ENCODE measurements around the gene AKAP6.

The AKAP6 gene

DNA sequence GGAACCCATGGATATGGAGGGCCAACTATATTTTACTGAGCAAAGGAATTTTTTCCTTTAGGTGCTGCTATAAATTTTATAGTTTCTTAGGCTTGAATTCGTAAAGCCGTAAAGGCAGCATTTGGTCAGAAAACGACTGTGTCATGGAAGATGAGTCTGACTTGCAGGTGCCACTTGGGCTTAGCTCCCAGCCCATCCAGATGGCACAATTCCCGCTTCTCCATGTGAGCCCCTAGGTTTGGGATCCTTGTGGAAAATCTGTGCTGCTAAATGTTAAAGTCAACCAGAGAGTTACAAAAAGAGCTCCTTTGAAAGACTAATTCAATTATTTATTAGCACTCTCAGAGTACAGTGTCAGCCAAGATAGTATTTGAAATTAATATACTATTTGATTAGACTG is 489.5 kb downstream of the AKAP6 start:
- no peak for DNase-seq (ENCODE audit: low read depth)
- TF ChIP-seq, protein P1, sequence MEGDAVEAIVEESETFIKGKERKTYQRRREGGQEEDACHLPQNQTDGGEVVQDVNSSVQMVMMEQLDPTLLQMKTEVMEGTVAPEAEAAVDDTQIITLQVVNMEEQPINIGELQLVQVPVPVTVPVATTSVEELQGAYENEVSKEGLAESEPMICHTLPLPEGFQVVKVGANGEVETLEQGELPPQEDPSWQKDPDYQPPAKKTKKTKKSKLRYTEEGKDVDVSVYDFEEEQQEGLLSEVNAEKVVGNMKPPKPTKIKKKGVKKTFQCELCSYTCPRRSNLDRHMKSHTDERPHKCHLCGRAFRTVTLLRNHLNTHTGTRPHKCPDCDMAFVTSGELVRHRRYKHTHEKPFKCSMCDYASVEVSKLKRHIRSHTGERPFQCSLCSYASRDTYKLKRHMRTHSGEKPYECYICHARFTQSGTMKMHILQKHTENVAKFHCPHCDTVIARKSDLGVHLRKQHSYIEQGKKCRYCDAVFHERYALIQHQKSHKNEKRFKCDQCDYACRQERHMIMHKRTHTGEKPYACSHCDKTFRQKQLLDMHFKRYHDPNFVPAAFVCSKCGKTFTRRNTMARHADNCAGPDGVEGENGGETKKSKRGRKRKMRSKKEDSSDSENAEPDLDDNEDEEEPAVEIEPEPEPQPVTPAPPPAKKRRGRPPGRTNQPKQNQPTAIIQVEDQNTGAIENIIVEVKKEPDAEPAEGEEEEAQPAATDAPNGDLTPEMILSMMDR (IDR thresholded peaks at IDR 0.05; ENCODE audit: low read depth, low read length, missing control alignments): no peak
- no peak overlapping the region for H3K4me3 ChIP-seq (ENCODE audit: low read depth, low read length)
- in situ Hi-C loops (cut with HindIII; ENCODE audit: low sequenced_read_pairs): no loop called here

DNA sequence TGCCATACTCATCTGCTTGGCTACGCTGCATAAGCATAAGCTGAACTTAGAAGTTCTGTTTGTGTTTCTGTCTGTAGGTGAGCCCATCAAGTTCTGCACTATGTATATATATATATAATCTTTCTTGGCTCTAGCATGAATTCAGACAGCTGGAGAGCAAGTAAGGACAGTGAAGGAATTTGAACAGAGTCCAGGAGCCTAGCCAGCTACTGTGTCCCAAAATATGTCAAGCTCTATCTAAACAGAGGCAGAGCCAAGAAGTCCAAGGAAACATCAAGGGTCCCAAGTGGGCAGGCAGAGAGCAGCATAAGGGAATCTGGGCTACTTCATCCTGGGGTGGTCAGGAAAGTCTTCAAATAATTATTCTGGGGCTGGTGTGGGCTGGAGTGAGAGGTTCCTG is 491.1 kb downstream of the AKAP6 start:
- DNase-seq (ENCODE audit: low read depth): no peak
- in situ Hi-C loops (cut with HindIII; ENCODE audit: low sequenced_read_pairs): loop anchor here (10.0 kb wide), 3 partner anchors 95 to 745 kb away; no protein-coding TSS in a partner anchor
- H3K4me3 ChIP-seq (ENCODE audit: low read depth, low read length): no peak overlapping the region
- TF ChIP-seq, protein P1 (IDR thresholded peaks at IDR 0.05; ENCODE audit: low read depth, low read length, missing control alignments): no peak

DNA sequence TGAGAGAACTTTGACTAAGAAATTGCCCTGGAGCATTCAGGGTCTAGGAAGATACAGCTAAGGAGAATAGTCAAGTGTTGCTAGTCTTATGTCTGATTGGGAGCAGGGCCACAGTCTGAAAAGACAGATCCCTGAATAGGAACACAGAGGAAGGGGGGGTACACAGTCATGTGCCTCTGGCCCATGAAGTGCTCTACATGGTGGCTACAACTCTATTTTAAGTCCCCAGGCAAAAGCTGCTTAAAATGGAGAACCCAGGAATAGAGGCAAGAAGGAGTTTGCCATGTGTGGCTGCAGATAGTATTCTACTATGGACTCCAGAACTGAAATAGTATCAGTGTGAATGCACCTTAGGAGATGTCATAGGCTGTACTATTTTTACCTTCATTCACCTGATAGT is 491.6 kb downstream of the AKAP6 start:
- in situ Hi-C loops (cut with HindIII; ENCODE audit: low sequenced_read_pairs): loop anchor here (10.0 kb wide), 3 partner anchors 94 to 744 kb away; no protein-coding TSS in a partner anchor
- TF ChIP-seq, protein P1 (IDR thresholded peaks at IDR 0.05; ENCODE audit: low read depth, low read length, missing control alignments): no peak
- no peak for DNase-seq (ENCODE audit: low read depth)

DNA sequence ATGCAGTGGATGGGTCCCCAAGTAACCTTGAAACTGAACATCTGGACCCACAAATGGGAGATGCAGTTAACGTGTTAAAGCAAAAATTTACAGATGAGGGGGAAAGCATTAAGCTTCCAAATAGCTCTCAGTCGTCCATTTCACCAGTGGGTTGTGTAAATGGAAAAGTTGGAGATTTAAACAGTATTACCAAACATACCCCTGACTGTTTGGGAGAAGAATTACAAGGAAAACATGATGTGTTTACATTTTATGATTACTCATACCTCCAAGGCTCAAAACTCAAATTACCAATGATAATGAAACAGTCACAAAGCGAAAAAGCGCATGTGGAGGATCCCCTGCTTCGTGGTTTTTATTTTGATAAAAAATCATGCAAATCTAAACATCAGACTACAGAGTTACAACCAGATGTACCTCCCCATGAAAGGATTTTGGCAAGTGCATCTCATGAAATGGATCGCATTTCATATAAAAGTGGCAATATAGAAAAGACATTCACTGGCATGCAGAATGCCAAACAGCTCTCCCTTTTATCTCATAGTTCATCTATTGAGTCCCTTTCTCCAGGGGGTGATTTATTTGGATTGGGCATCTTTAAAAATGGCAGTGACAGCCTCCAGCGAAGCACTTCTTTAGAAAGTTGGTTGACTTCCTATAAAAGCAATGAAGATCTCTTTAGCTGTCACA is 493.0 kb downstream of the AKAP6 start:
- in situ Hi-C loops (cut with HindIII; ENCODE audit: low sequenced_read_pairs): loop anchor here (10.0 kb wide), 3 partner anchors 93 to 743 kb away; no protein-coding TSS in a partner anchor
- TF ChIP-seq, protein P1 (IDR thresholded peaks at IDR 0.05; ENCODE audit: low read depth, low read length, missing control alignments): no peak
- DNase-seq (ENCODE audit: low read depth): no peak
- no peak overlapping the region for H3K4me3 ChIP-seq (ENCODE audit: low read depth, low read length)

More for the DNA sequence above, 491.6 kb downstream of the AKAP6 start:
- no peak overlapping the region for H3K4me3 ChIP-seq (ENCODE audit: low read depth, low read length)

DNA sequence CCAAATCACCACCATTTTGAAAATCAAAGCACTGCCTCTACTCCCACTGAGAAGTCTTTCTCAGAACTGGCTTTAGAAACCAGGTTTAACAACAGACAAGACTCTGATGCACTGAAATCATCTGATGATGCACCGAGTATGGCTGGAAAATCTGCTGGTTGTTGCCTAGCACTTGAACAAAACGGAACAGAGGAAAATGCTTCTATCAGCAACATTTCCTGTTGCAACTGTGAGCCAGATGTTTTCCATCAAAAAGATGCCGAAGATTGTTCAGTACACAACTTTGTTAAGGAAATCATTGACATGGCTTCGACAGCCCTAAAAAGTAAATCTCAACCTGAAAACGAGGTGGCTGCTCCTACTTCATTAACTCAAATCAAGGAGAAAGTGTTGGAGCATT is 494.6 kb downstream of the AKAP6 start:
- DNase-seq (ENCODE audit: low read depth): no peak
- TF ChIP-seq, protein P1 (IDR thresholded peaks at IDR 0.05; ENCODE audit: low read depth, low read length, missing control alignments): no peak
- H3K4me3 ChIP-seq (ENCODE audit: low read depth, low read length): no peak overlapping the region
- in situ Hi-C loops (cut with HindIII; ENCODE audit: low sequenced_read_pairs): loop anchor here (10.0 kb wide), 3 partner anchors 91 to 741 kb away; no protein-coding TSS in a partner anchor

DNA sequence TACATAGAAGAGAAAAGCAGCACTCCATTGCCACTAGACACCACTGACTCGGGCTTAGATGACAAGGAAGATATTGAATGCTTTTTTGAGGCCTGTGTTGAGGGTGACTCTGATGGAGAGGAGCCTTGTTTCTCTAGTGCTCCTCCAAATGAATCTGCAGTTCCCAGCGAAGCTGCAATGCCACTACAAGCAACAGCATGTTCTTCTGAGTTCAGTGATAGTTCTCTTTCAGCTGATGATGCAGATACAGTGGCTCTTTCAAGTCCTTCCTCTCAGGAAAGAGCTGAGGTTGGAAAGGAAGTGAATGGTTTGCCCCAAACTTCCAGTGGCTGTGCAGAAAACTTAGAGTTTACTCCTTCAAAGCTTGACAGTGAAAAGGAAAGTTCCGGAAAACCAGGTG is 495.1 kb downstream of the AKAP6 start:
- TF ChIP-seq, protein P1 (IDR thresholded peaks at IDR 0.05; ENCODE audit: low read depth, low read length, missing control alignments): no peak
- no peak for DNase-seq (ENCODE audit: low read depth)
- in situ Hi-C loops (cut with HindIII; ENCODE audit: low sequenced_read_pairs): loop anchor here (10.0 kb wide), 3 partner anchors 91 to 741 kb away; no protein-coding TSS in a partner anchor
- H3K4me3 ChIP-seq (ENCODE audit: low read depth, low read length): no peak overlapping the region
